NCI-H82 (cell line): ENCODE data around the gene CYRIA.

Experiments
- DNase-seq: peaks from one replicate; lab custom pipeline; 2025; lab: John Stamatoyannopoulos, UW

The CYRIA gene

DNA sequence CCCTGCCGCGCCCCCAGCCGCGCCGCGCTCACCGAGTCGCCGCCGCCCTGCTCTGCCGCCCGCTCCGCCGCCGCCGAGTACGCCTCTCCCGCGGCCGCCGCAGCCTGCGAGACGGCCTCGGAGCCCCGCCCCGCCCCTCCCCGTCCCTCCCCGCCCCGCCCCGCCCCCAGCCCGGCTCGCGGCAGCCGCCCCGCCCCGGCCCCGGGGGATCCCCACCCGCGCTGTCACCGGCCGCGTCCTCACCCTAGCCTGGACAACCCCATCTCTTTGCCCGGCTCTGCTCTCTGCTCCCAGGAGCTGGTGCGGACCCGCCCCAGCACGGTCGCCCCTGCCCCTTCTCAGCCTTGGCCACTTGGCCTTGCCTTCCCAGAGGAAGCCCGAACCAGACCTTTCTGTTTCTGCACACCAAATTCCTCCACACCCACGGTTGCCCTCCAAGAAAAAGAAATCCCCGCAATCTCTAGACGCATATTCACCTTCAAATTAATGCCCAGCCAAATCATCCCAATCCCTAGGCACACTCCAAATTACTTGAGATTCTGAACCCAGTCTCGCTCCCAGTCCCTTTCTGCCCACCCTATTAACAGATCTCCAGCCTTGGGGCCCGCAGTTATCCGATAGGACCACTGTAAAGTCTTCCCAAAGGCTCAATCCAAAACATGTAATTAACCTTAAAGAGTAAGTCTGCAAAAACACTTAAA, at the start of gene CYRIA:
Gene CYRIA (minus strand): TSS at position 87 of the 701 bp plus-strand sequence. CDS start 77,715 bp downstream, outside the sequence.
- peak; percentile 64 for DNase-seq

DNA sequence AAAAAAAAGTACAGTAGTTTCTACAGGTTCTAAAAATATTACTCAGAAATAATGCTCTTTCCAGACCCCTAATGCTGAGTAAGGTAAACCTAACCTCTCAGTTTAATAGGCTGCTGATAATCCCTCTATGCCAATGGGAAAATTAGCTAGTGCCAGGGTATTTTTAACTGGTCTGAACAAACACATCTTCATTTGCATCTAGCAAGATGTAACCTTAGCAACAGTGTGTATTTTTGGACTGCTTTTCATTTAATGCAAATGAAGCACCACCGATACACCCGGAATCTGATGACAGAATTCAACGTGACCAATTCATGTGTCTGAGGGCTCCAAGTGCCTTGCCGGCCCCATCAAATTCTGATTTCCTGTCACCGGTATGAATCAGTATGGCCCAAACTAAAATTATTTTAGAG, 47.4 kb upstream of the CYRIA start:
- DNase-seq = no peak

DNA sequence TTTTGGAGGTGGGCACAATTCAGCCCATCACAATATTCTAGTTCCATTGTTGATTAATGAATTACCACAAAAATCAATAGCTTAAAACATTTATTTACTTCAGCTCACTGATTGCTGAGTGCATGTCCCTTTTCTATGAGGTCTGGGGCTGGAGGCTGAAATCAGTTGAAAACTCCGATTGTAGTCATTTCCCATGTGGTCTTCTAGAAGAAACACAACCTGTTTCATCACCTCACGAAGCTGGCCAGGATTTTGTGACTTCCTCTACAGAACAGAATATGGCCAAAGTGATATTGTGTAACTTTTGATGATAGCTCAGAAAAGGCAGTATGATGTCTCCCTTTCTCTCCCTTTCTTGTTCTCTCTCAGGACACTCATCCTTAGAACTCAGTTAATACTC, 44.1 kb upstream of the CYRIA start:
- no peak for DNase-seq

DNA sequence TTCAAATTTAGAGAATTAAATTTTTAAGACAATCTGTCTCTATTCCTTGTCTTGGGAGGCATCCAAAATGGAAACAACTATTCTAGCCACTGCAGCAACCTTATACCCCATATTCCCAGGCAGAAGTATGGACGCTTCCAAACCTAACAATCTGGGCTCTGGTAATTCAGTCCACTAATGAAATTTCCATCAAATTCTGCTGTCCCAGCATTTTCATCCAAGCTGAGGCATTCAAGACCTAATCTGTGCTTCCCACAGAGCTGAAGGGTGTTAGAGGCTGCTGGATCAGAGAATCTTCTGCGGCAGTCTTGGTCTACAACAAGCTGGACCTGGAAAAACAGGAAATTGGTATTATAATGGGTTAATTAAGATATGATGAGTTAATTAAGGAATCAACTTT, 42.5 kb upstream of the CYRIA start:
- no peak for DNase-seq

DNA sequence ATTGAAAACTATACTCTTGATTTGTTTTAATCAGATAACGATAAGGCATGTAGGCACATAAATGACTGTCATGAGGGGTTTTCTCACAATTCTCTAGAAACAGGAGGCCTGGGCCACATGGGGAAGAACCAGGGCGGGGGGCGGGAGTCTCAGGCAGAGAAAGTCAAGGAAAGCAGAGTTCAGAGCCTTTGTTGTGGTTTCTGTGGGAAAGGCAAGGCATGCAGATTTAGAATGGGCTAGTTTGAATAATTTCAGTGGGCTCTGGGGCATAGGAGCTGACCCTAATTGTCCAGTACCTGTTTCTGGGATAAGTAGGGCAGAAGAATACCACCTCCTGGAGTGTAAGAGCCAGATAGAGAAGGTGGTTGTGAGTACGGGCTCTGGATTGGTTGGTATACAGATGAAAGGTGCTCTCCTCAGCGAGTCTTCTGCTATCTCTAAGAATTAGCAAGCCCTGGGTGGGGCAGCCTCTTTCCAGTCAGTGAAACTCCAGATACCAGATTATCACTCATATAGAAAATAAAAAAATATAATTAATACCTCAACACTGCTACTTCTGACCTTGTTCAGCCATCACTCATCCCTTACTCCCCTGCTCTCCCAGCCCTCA, 41.5 kb upstream of the CYRIA start:
- DNase-seq = no peak

DNA sequence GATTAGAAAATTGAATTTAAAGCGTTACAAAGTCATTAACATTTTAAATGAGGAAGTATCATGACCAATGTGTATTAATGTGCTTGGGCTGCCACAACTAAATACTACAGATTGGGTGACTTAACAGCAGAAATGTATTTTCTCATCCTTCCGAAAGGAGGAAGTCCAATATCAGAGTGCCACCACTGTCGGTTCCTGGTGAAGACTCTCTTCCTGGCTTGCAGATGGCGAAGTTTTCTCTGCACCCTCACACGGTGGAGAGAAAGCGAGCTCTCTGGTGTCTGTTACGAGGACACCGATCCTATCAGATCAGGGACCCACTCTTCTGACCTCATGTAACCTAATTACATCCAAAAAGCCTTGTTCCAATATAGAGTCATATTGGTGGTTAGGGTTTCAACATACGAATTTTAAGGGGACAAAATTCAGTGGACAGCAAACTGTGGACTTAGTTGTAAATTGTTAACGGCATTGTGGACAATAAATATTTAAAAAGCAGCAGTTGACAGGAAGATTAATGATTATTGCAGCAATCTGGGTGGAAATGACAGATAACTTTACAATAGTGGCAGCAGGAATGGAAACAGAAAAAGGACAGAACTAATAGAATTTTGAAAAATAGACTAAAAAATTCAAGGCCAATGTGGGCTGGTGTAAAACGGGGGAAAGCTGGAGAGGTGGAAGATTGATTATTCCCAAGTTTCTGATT, 35.1 kb upstream of the CYRIA start:
- no peak for DNase-seq

DNA sequence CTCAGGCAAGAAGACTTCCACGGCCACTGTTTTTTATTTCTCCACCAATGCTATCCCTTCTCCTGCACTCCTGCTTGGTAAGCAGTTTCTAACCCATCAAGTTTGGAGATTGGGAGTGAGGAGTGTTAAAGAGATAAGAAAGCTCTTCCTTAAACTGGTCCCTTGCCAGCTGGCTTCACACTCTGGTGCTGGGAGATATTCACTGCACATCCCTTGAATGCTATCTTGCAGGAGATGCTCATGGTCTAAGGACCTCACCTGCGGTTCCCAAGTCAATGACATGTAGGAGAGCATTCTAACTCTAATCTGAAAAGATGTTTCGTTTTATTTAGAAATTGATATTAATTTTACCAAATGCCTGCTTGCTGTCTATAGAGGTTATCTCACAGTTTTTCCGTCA, 28.2 kb upstream of the CYRIA start:
- DNase-seq = peak; percentile 5

DNA sequence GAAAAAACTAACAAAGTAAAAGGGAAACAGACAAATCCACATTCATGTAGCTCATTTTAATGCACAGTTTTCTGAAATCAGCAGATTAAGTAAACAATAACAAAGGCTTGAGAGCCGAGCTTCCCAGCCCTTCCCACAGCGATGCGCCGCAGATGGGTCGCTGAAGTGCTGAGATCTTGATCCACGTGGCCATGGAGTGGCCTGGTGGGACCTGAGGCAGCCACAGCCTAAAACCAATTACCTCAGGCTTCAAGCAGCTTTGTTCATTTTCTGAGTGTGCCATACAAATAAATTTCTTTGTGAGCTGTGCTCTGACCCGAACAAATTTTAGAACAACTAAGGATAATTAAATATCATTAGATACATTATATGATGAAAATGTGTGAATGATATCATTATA, 25.6 kb upstream of the CYRIA start:
- DNase-seq = peak; percentile 59

DNA sequence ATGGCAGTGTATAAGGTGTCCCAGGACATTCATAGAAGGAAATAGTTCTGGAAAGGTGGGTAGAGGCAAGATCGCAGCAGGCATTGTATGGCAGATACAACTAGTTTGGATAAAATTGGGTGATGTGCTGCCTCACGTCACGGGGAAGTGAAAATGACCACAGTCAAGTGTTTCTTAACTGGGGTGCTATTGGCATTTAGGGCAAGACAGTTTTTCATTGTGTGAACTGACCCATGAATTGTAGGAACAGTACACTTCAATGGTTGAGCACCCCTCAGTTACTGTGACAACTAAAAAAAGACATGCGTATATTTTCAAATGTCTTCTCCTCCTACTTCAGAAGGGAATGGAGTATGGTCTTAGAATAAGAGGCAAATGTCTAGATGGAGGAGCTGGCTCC, 22.3 kb upstream of the CYRIA start:
- DNase-seq = no peak

DNA sequence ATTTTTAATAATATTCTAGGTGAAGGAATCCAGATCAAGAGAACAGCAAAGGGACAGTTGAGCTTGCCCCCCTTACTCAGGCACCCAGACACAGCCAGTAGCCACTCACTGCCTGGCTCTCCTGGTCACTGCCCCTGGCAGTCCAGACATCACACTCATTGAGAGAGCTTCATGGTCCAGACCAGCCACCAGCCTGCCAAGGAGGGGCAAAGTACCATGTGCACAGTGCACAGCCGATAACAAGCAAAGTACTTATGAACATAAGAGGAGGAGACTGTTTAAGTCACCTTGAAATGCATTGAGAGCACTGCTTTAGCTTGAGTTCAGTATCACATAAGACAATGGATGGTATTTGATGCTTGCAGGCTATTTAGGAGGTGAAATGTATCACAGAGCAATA, 21.6 kb upstream of the CYRIA start:
- DNase-seq = no peak

DNA sequence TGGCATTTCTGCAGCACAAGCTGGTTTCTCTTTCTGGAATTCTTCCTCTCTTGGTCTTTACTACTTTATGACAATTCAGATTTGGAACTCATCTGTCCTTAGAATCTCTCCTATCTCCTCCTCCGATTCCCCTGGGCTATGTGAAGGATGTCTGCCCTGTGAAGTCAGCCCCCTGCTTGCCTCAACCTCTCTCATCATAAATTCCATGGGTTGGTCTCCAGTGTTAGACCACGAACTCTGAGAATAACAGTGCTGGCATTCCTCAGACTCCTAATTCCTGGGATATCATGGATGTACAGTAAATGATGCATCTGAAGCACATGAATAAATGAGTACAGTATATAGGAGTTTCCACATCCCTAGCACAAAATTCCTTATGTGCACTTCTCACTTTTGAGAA, 21.0 kb upstream of the CYRIA start:
- DNase-seq = no peak

DNA sequence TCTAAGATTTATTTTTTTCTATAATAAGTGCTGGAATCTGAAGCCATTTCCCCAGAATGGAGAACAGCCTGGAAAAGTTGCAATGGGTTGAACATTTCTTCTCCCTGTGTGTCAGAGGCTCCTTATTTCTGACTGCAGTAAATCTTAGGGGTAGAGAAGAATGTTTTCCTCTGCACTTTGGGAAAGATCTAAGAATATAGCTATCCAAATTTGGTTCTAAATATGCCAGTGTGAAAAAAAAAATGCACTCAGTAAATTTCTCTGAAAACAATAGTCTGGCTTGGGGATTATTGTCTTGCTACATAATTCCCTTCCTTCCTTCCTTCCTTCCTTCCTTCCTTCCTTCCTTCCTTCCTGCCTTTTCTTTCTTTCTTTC, 19.7 kb upstream of the CYRIA start:
- DNase-seq = no peak

DNA sequence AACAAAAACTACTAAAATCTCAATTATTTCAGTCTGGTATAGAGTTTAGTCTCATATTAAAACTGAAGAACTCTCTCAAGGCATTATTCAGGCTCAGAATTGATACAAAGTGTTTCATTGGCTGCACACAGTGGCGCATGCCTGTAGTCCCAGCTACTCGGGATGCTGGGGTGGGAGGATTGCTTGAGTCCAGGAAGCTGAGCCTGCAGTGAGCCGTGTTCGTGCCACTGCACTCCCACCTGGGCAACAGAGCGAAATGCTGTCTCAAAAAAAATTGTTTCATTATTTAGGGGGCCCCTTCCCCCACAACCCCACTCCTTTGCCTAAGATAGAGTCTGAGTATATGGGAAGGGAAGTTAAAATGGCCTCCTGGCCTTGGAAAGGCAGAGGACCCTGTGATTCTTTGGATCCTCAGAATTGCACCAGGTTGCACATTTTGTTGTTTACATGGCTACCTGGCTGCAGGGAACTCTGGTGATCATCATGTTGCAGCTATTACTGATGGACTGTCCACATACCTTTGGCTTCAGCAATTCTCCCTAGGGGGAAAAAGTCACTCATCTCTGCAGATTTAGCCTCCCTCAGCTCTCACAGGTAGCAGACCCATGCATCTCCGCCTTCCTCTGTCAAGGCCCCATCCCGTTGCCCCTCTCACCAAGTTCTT, 19.2 kb upstream of the CYRIA start:
- DNase-seq = no peak

DNA sequence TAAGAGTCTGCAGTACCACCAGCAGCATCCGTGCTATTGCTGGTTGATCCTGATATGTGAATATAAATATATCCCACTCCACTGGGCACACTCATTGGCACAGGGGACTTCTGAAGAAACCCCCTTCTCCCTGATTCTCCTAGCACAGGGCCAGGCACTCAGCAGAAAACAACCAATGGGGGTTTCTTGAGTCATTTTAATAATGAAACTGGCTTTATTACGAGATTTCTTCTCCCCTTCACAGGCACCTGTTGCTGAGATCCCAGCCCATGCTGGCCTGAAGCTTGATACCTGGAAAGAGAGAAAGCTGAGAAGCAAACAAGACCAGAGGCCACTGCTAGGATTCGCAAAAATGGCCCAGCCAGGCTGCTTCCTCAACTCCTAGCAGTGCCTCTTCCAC, 17.9 kb upstream of the CYRIA start:
- DNase-seq = no peak

DNA sequence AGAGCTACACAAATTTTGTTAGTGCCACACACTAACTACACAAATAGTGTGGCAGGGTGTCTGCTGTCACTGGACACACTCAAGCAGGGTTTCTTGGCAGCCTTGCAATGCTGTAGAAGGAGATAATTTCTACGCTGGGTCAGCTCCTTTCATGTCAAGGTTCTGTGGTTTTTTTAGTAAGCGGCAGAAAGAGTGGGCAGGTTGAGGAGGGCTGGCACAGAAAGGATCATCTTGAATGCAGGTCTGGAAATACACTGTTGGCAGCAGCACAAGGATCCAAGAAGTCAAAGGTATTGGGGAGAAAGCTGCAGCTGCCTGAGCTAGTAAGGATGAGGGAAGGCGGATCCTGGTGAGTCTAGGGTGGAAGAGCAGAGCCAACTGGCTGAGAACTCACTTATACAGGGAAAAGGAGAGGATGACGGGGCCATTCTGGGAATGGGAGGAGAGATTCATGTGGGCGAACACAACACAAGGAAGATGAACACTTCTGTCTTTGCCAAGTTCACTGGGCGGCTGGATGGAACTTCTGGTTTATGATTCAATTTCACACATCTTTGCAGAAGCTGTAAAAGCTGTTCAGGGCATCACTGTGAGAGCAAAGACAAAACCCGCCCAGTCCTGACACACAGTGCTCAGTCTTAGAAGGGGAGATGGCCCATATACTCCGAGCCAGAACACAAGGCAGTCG, 16.9 kb upstream of the CYRIA start:
- no peak for DNase-seq

DNA sequence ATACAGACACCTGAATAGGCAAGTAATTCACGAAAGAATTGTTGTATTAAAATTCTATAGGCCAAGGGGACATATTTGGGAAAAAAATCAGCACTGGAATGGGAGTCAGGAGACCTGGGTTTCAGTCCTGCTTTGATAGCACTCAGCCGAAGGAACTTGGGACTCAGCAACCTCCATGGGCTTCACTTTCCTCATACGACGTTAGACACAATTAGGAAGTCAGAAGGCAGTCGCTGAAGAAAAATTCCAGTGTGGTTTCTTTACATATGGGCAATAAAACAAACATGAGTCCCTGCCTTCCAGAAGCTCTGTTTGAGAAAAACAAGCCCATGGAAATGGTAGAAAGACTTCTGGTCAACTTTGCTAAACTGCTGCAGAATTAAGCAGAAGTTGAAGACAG, 15.1 kb upstream of the CYRIA start:
- DNase-seq = no peak

DNA sequence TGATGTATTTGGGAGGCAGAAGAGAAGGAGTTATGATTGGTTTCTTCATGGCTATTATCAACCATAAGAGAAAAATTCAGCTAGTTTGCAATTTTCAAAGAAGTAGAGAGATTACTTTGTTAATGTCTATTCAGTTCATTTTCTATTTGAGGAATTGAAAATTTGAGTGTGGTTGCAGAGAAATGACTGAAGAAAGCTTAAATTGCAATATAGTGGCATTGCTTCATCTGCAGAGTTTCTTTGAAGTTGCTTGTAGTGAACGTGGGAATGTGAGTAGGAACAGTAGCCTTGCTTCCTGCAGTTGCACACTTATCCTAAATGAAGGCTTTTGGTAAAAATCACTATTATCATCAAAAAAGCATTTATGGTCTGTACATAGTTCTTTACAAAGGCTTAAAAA, 14.7 kb upstream of the CYRIA start:
- DNase-seq = no peak

DNA sequence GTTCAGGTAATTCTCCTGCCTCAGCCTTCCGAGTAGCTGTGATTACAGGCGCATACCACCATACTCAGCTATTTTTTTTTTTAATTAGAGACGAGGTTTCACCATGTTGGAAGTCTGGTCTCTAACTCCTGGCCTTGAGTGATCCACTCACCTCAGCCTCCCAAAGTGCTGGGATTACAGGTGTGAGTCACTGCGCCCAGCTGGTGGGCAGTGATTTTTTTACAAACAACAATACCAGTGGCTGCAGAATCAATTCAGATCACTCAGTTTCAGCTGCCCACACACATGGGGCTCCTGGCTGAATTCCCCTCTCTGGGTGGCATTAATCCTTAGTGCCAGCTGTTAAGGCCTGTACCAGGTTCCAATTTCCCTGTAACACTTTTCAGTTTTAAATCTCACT, 13.3 kb upstream of the CYRIA start:
- no peak for DNase-seq

DNA sequence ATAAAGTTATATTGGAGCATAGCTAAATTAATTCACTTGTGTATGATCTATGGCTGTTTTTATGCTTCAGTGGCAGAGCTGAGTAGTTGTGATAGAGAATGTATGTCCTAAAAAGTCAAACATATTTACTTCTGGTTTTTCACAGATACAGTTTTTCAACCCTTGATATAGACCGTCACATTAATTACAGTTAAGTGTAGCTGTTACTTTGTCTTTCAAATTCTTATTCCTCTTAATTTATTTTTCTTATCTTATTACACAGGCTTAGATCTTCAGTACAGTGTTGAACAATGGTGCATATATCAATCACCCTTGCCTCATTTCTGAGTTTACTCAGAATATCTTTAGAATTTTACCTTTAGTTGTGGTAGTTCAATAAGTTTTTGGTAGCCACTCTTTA, 12.2 kb upstream of the CYRIA start:
- no peak for DNase-seq

DNA sequence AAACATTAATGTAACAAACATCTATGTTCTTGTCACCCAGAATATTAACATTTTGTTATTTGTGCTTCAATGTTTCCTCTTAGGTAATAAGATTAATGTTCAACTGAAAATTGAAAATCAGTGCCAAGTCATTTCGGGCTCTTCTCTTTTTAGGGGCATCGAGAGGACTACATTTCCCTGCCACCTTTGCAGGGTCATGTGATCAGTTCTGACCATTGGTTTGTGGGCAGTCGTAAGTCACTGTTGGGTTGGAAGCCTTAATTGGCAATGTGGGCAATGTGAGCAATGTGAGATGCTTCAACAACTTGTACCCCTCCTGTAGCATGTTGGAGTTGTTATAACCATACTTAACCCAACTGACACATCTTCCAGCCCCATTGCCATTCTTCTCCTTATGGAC, 10.1 kb upstream of the CYRIA start:
- no peak for DNase-seq

DNA sequence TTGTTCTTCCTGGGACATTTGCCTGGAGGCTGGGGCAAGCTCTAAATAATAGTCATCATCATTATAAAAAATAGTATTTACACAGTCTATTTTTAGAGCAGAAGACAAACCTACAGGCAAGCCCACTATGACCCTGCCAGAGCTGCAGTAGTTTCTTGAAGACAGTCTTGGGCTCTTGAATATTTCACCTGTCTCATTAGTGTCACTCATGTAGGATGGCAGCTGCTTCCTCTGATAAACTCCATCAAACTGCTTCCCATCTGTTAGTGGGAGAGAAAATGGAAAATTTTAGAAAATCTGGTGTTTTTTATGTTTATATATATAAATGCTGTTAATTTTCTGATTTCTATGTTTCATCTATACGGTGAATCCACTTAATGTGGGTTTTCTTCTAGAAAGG, 8.5 kb upstream of the CYRIA start:
- DNase-seq = no peak

DNA sequence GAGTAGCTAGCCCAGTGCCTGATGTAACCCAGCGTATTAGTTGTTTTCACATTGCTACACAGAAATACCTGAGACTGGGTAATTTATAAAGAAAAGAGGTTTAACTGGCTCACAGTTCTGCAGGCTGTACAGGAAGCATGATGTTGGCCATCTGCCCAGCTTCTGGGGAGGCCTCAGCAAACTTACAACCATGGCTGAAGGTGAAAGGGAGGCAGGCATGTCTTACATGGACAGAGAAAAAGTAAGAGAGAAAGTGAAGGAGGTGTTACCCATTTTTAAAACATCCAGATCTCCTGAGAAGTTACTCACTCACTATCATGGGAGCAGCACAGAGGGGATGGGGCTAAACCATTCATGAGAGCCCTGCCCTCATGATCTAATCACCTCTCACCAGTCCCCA, 6.1 kb upstream of the CYRIA start:
- DNase-seq = peak; percentile 34
